ENCODE measurements around the gene MACROD2. TPM values are rescaled to one million over a fixed set of nuclear protein-coding genes. Genes with fewer than 3 reads are reported as not detected.
"Not testable (repeated sequence)": the region's sequence is repeated elsewhere in the genome, so short reads cannot be mapped to it uniquely, and the experiment has no call there.

The MACROD2 gene
- total RNA-seq, 1 experiment from 2014 or later: 3.4 TPM

GRCh38 chr20:15951658-15952057 lies 1956.3 kb downstream of the MACROD2 start:
- in situ Hi-C loops (cut with HindIII; ENCODE audit: low pct_unique_long_range_greater_than_20kb, low sequenced_read_pairs): no loop called here

GRCh38 chr20:15958142-15958541 lies 1962.8 kb downstream of the MACROD2 start:
- DNase-seq (ENCODE audit: low read depth): no peak
- in situ Hi-C loops (cut with HindIII; ENCODE audit: low pct_unique_long_range_greater_than_20kb, low sequenced_read_pairs): no loop called here

More at GRCh38 chr20:15951658-15952057, 1956.3 kb downstream of the MACROD2 start:
- peak; percentile 13 for DNase-seq (ENCODE audit: low read depth)

GRCh38 chr20:15965165-15965564 lies 1969.8 kb downstream of the MACROD2 start:
- DNase-seq (ENCODE audit: low read depth): no peak
- in situ Hi-C loops (cut with HindIII; ENCODE audit: low pct_unique_long_range_greater_than_20kb, low sequenced_read_pairs): no loop called here

- no peak for DNase-seq (ENCODE audit: low read depth)
- in situ Hi-C loops (cut with HindIII; ENCODE audit: low pct_unique_long_range_greater_than_20kb, low sequenced_read_pairs): no loop called here
These were observed 1972.0 kb downstream of the MACROD2 start for GRCh38 chr20:15967334-15967733.

- DNase-seq (ENCODE audit: low read depth): no peak
- in situ Hi-C loops (cut with HindIII; ENCODE audit: low pct_unique_long_range_greater_than_20kb, low sequenced_read_pairs): no loop called here
These were observed 1980.9 kb downstream of the MACROD2 start for GRCh38 chr20:15976047-15976736.

- in situ Hi-C loops (cut with HindIII; ENCODE audit: low pct_unique_long_range_greater_than_20kb, low sequenced_read_pairs): no loop called here
- no peak for DNase-seq (ENCODE audit: low read depth)
These were observed 1981.7 kb downstream of the MACROD2 start for GRCh38 chr20:15977026-15977425.

GRCh38 chr20:15977758-15978157 lies 1982.4 kb downstream of the MACROD2 start:
- no peak for DNase-seq (ENCODE audit: low read depth)
- in situ Hi-C loops (cut with HindIII; ENCODE audit: low pct_unique_long_range_greater_than_20kb, low sequenced_read_pairs): no loop called here

- in situ Hi-C loops (cut with HindIII; ENCODE audit: low pct_unique_long_range_greater_than_20kb, low sequenced_read_pairs); DNase-seq (ENCODE audit: low read depth): not testable (repeated sequence)
These were observed 1990.4 kb downstream of the MACROD2 start for GRCh38 chr20:15985494-15986368.

- in situ Hi-C loops (cut with HindIII; ENCODE audit: low pct_unique_long_range_greater_than_20kb, low sequenced_read_pairs): no loop called here
- no peak for DNase-seq (ENCODE audit: low read depth)
These were observed 1991.4 kb downstream of the MACROD2 start for GRCh38 chr20:15986690-15987089.

GRCh38 chr20:15991279-15991678 lies 1996.0 kb downstream of the MACROD2 start:
- in situ Hi-C loops (cut with HindIII; ENCODE audit: low pct_unique_long_range_greater_than_20kb, low sequenced_read_pairs): no loop called here
- no peak for DNase-seq (ENCODE audit: low read depth)

GRCh38 chr20:15992564-15992963 lies 1997.2 kb downstream of the MACROD2 start:
- in situ Hi-C loops (cut with HindIII; ENCODE audit: low pct_unique_long_range_greater_than_20kb, low sequenced_read_pairs): no loop called here
- peak; percentile 46 for DNase-seq (ENCODE audit: low read depth)

- in situ Hi-C loops (cut with HindIII; ENCODE audit: low pct_unique_long_range_greater_than_20kb, low sequenced_read_pairs): no loop called here
These were observed 2004.8 kb downstream of the MACROD2 start for GRCh38 chr20:16000112-16000511.

GRCh38 chr20:16001286-16001685 lies 2006.0 kb downstream of the MACROD2 start:
- in situ Hi-C loops (cut with HindIII; ENCODE audit: low pct_unique_long_range_greater_than_20kb, low sequenced_read_pairs): no loop called here
- DNase-seq (ENCODE audit: low read depth): no peak

More at GRCh38 chr20:16000112-16000511, 2004.8 kb downstream of the MACROD2 start:
- no peak for DNase-seq (ENCODE audit: low read depth)

- no peak for DNase-seq (ENCODE audit: low read depth)
- in situ Hi-C loops (cut with HindIII; ENCODE audit: low pct_unique_long_range_greater_than_20kb, low sequenced_read_pairs): no loop called here
These were observed 2008.0 kb downstream of the MACROD2 start for GRCh38 chr20:16003310-16003709.

GRCh38 chr20:16004108-16004854 lies 2009.0 kb downstream of the MACROD2 start:
- no peak for DNase-seq (ENCODE audit: low read depth)
- in situ Hi-C loops (cut with HindIII; ENCODE audit: low pct_unique_long_range_greater_than_20kb, low sequenced_read_pairs): no loop called here

- in situ Hi-C loops (cut with HindIII; ENCODE audit: low pct_unique_long_range_greater_than_20kb, low sequenced_read_pairs): no loop called here
- DNase-seq (ENCODE audit: low read depth): no peak
These were observed 2010.0 kb downstream of the MACROD2 start for GRCh38 chr20:16005021-16005914.

- in situ Hi-C loops (cut with HindIII; ENCODE audit: low pct_unique_long_range_greater_than_20kb, low sequenced_read_pairs): no loop called here
- DNase-seq (ENCODE audit: low read depth): no peak
These were observed 2010.7 kb downstream of the MACROD2 start for GRCh38 chr20:16005915-16006493.
